MG63 (cell line): Measurements from ENCODE around the gene PARG. TPM values are rescaled to one million over a fixed set of nuclear protein-coding genes. Genes with fewer than 3 reads are reported as not detected.
"Not testable (repeated sequence)": the region's sequence is repeated elsewhere in the genome, so short reads cannot be mapped to it uniquely, and the experiment has no call there.

ENCODE experiments used
- DNase-seq: peaks from one replicate; pipeline ENCODE4 v3.0.0-alpha.2; 2020
- H3K27me3 ChIP-seq: fragments of 250-450 bp; sonication (Bioruptor Pico); 2 replicates; pipeline ENCODE4 v1.5.1; 2020; ENCODE audit warnings: mild to moderate bottlenecking, moderate library complexity
- H3K36me3 ChIP-seq: fragments of 250-450 bp; sonication (Bioruptor Pico); 2 replicates; pipeline ENCODE4 v1.5.1; 2020; ENCODE audit warnings: mild to moderate bottlenecking, moderate library complexity
- H3K4me3 ChIP-seq: fragments of 250-450 bp; sonication (Bioruptor Pico); 2 replicates; pipeline ENCODE4 v1.5.1; 2020; ENCODE audit warnings: mild to moderate bottlenecking, moderate library complexity
- H3K9me3 ChIP-seq: fragments of 250-450 bp; sonication (Bioruptor Pico); 2 replicates; pipeline ENCODE4 v1.5.1; 2020; ENCODE audit warnings: mild to moderate bottlenecking, moderate library complexity
- total RNA-seq: library from RNA; depleted of rRNA; stranded (reverse); fragments of >200 nt; shearing (Covaris generic); gene quantifications from 2 replicates; pipeline ENCODE4 v1.2.3, GENCODE V29; 2014; ENCODE audit warnings: low replicate concordance; rRNA removed

Gene PARG
- total RNA-seq, 1 experiment from 2014 or later, result 19.3 TPM

- Histone ChIP-seq H3K9me3 (no peaks in the 10 kb centered on the region), H3K36me3 (no peaks in the 10 kb centered on the region), H3K27me3 (peaks cover 23% of the 10 kb centered on the region), H3K4me3 (no peak overlapping the region)
- DNase-seq, result no peak
These were observed 158.2 kb downstream of the PARG start for GRCh38 chr10:49783645-49784044.

- peaks cover 17% of the 10 kb centered on the region for H3K27me3 ChIP-seq
- no peak for DNase-seq
- no peak overlapping the region for H3K4me3 ChIP-seq
- no peaks in the 10 kb centered on the region for H3K36me3 ChIP-seq
- peaks cover 3% of the 10 kb centered on the region; the same call in 1 of the 2 replicates for H3K9me3 ChIP-seq
These were observed 160.6 kb downstream of the PARG start for GRCh38 chr10:49781247-49781646.

DNA sequence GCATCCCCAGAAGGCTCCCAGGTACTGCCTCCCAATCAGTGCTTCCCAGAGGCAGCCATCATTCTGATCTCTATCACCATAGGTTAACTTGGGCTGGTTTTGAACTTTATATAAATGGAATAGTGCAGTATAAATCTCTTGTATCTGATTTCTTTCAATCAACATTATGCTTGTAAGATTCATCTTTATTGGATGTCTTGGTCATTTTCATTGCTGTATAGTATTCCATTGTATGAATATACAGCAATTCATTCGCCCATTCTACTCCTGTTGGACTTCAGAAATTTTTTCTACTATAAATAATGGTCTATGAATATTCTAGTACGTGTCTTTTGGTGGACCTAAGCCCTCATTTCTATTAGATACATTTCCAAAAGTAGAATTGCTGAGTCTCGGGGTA lies 163.6 kb downstream of the PARG start:
- no peak for DNase-seq
- Histone ChIP-seq H3K9me3 (peaks cover 3% of the 10 kb centered on the region; the same call in 1 of the 2 replicates), H3K36me3 (no peaks in the 10 kb centered on the region), H3K4me3 (no peak overlapping the region), H3K27me3 (peaks cover 17% of the 10 kb centered on the region)

- no peak for DNase-seq
- Histone ChIP-seq H3K4me3 (no peak overlapping the region), H3K36me3 (no peaks in the 10 kb centered on the region), H3K9me3 (peaks cover 3% of the 10 kb centered on the region; the same call in 1 of the 2 replicates), H3K27me3 (peaks cover 24% of the 10 kb centered on the region)
These were observed 165.0 kb downstream of the PARG start for GRCh38 chr10:49776851-49777250.

GRCh38 chr10:49775014-49775413 lies 166.8 kb downstream of the PARG start:
- DNase-seq, result no peak
- no peaks in the 10 kb centered on the region for H3K36me3 ChIP-seq
- H3K9me3 ChIP-seq, result peaks cover 3% of the 10 kb centered on the region; the same call in 1 of the 2 replicates
- H3K27me3 ChIP-seq, result peaks cover 27% of the 10 kb centered on the region
- no peak overlapping the region for H3K4me3 ChIP-seq

DNA sequence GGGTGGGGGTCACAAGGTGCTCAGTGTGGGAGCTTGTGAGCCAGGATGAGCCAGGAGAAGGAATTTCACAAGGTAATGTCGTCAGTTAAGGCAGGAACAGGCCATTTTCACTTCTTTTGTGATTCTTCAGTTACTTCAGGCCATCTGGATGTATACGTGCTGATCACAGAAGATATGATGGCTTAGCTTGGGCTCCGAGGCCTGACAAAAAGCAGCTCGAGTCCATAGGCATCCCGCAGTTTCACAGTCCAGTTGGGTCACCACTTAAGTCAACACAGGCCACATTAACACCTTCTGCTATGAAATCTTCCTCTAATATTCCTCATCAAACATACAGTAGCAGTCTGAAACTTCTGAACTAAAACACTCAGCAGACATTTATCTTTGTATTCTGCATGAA lies 168.9 kb downstream of the PARG start:
- H3K9me3 ChIP-seq, DNase-seq, H3K4me3 ChIP-seq, H3K36me3 ChIP-seq: not testable (repeated sequence)
- H3K27me3 ChIP-seq, result peaks cover 35% of the 10 kb centered on the region

DNA sequence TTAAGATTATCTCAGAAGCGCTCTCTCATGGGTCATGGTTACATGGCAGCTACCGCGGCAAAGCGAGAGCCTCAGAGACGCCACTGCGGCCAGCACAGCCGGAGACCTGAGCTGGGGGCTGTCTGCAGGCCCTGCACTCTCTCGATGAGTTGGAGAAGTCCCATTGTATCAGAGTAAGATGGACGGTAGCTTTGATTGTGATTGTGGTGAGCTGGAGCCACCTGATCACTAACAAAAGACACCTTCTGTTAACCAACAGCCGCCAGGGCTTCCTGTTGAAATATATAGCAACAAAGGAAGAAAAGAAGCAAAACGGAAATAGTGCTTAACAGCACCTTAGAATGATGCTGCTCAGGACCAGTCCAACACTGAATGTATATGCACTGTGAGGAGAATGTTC lies 170.8 kb downstream of the PARG start:
- peaks cover 36% of the 10 kb centered on the region for H3K27me3 ChIP-seq
- H3K36me3 ChIP-seq, result not testable (repeated sequence)

GRCh38 chr10:49769692-49770091 lies 172.1 kb downstream of the PARG start:
- DNase-seq, result no peak
- no peaks in the 10 kb centered on the region for H3K9me3 ChIP-seq
- peaks cover 36% of the 10 kb centered on the region for H3K27me3 ChIP-seq
- no peak overlapping the region for H3K4me3 ChIP-seq
- H3K36me3 ChIP-seq, result no peaks in the 10 kb centered on the region

More for the DNA sequence above, 170.8 kb downstream of the PARG start:
- H3K9me3 ChIP-seq, H3K4me3 ChIP-seq, DNase-seq: not testable (repeated sequence)

- H3K9me3 ChIP-seq, result no peaks in the 10 kb centered on the region
- DNase-seq, result no peak
- no peak overlapping the region for H3K4me3 ChIP-seq
- H3K27me3 ChIP-seq, result peaks cover 41% of the 10 kb centered on the region
- no peaks in the 10 kb centered on the region for H3K36me3 ChIP-seq
These were observed 173.1 kb downstream of the PARG start for GRCh38 chr10:49768731-49769130.

GRCh38 chr10:49768329-49768728 lies 173.5 kb downstream of the PARG start:
- H3K4me3 ChIP-seq, result no peak overlapping the region
- no peaks in the 10 kb centered on the region for H3K9me3 ChIP-seq
- peaks cover 40% of the 10 kb centered on the region for H3K27me3 ChIP-seq
- no peak for DNase-seq
- H3K36me3 ChIP-seq, result no peaks in the 10 kb centered on the region

Other genes starting within 250 kb of the PARG start
- 0.16 TPM in 1 of 2 replicates, not detected in the other for gene OGDHL, start 179.7 kb downstream of the PARG start, total RNA-seq
- gene TIMM23B, start within 50 bp of the PARG start, total RNA-seq, result 9.9 and 13.8 TPM in 2 replicates
- gene AGAP6, start 46.4 kb upstream of the PARG start, total RNA-seq, result 1.2 and 1.6 TPM in 2 replicates
- 21.2 and 22.9 TPM in 2 replicates for gene WASHC2A, start 125.9 kb upstream of the PARG start, total RNA-seq